Mucosa of rectum (tissue), 2 donors: ENCODE measurements around the gene DTHD1.

Source experiments
- H3K27ac ChIP-seq, 2 donors: one replicate each; pipeline ENCODE4 v1.7.0; 2013; ENCODE audit warnings: inconsistent platforms in 2 of 2, low read depth in 2 of 2, low read length in 2 of 2
- H3K27me3 ChIP-seq, 2 donors: one replicate each; pipeline ENCODE4 v1.7.0; 2013; ENCODE audit warnings: low read length in 2 of 2; ENCODE audit not compliant: control insufficient read depth in 2 of 2, insufficient read depth in 2 of 2
- H3K36me3 ChIP-seq, 2 donors: one replicate each; pipeline ENCODE4 v1.7.0; 2013; ENCODE audit warnings: low read length in 2 of 2; ENCODE audit not compliant: control insufficient read depth in 2 of 2, insufficient read depth in 2 of 2
- H3K4me1 ChIP-seq, 2 donors: one replicate each; pipeline ENCODE4 v1.7.0; 2013; ENCODE audit warnings: low read length in 2 of 2, mild to moderate bottlenecking in 1 of 2; ENCODE audit not compliant: control insufficient read depth in 2 of 2, insufficient read depth in 2 of 2
- H3K4me3 ChIP-seq, 2 donors: one replicate each; pipeline ENCODE4 v1.7.0; 2013; ENCODE audit warnings: low read length in 2 of 2
- H3K9ac ChIP-seq, 2 donors: one replicate each; pipeline ENCODE4 v1.7.0; 2013; ENCODE audit warnings: low read length in 2 of 2, low read depth in 1 of 2, mild to moderate bottlenecking in 1 of 2
- H3K9me3 ChIP-seq, 2 donors: one replicate each; pipeline ENCODE4 v1.7.0; 2013; ENCODE audit warnings: low read length in 2 of 2; ENCODE audit not compliant: control insufficient read depth in 2 of 2
- donor health status: healthy.
- donor health status: Normal muscosa, but diverticular disease.

The DTHD1 gene

DNA sequence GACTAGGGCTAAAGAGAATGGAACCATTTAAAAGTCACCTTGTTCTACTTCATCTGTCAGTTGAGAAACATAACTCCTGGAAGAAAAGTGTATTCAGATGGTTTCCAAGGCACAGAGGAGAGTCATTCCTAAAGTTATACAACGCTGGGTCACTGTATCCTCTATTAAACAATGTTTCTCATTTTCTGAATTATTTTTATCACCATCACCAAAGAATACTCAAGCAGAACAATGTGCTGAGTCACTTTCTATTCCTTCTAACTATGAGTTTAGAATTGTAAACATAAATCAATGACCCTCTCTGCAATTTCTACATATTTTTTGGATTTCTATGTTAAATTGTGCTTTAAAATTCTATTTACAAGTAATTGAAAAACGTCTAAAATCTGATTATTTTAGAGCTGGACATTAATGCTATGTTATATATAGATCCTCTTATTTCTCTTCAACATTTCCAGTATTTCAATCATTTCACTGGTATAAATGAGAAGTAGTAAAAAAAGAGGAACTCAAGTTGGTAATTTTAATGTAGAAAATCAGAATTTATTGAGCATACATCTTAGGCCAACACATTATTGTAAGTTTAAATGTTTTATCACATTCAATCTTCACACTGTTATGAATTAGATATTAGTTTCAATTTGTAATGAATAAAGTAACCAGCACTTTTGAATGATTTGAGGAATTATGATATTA, 7.5 kb downstream of the DTHD1 start:
- Histone ChIP-seq H3K9ac (no peak overlapping the region), H3K27ac (no peak overlapping the region), H3K4me3 (no peak overlapping the region), H3K36me3 (no peaks in the 10 kb centered on the region), H3K9me3 (no peaks in the 10 kb centered on the region), H3K4me1 (peaks cover 3 to 7% of the 10 kb centered on the region in 2 donors), H3K27me3 (no peaks in the 10 kb centered on the region)

DNA sequence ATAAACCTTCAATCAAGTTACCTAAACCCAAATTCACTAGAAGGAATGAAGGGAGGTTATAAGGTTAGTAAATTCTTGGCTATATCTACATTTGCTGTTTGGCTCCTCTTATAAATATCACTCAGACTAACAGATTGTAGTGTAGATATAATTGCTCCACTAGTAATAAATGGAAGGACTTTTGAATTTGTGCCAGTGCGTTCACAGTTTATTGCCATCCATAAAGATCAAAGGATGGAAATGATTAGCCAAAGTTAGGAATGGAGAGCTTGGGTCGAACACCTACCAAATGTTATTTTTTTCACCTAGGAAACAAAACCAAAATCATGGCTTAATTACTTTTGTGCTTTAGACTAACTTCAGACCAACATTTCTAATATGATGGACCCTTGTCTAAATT, 9.2 kb downstream of the DTHD1 start:
- Histone ChIP-seq H3K36me3 (no peaks in the 10 kb centered on the region), H3K4me3 (no peak overlapping the region)

DNA sequence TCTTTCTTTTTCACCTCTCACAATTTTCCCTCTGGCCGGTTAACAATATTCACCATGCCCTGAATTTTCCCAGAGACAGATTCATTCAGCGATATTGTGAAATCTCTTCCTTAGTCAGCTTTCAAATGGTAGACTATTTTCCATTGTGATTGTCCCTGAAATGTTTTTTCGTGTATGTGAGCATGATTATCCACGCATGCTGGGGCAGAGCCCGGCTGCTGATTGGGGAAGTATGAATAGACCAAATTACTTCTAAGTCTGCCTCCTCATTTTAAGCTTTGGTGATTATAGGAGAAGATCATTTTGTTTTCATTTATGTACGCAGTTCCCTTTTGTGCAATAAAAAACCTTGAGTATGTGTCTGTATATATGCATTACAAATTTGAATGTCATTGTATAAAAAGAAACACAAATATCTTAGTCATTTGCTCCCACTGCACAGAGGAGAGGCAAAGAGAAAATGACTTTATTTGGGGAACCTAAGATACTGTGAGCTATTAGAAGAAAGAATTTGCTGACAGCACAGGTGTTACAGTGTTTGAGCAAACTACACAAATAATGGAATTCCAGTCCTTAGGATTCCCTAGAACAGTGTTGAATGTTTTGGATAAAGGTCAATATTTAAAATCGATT, 11.3 kb downstream of the DTHD1 start:
- Histone ChIP-seq H3K4me3 (no peak overlapping the region), H3K4me1 (peaks cover 3 to 4% of the 10 kb centered on the region in 2 donors), H3K27ac (no peak overlapping the region), H3K9ac (no peak overlapping the region), H3K9me3 (no peaks in the 10 kb centered on the region), H3K36me3 (no peaks in the 10 kb centered on the region), H3K27me3 (no peaks in the 10 kb centered on the region)

More for the DNA sequence above, 9.2 kb downstream of the DTHD1 start:
- H3K27ac ChIP-seq: no peak overlapping the region
- no peaks in the 10 kb centered on the region for H3K27me3 ChIP-seq
- peaks cover 3 to 7% of the 10 kb centered on the region in 2 donors for H3K4me1 ChIP-seq
- no peaks in the 10 kb centered on the region for H3K9me3 ChIP-seq
- H3K9ac ChIP-seq: no peak overlapping the region

DNA sequence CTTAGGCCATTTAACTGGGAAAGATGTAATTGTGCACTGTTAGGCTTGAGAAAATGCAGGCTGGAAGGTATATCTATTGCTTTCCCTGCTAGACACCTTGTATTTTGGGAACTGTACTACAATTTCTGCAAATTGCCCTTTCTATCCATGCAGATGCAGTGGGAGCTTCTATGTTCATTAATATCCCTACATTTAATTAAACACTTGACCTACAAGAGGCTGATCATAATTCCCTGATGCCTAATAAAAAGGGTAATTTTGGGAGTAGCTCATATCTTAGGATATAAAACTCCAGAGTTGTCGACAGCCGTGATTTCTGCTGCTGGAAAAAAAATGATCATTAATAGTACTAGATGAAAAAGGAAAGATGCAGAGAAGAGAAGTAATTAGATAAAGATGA, 19.7 kb downstream of the DTHD1 start:
- Histone ChIP-seq H3K4me1 (no peaks in the 10 kb centered on the region), H3K27me3 (no peaks in the 10 kb centered on the region), H3K36me3 (no peaks in the 10 kb centered on the region), H3K4me3 (no peak overlapping the region), H3K9ac (no peak overlapping the region), H3K27ac (no peak overlapping the region), H3K9me3 (no peaks in the 10 kb centered on the region)

DNA sequence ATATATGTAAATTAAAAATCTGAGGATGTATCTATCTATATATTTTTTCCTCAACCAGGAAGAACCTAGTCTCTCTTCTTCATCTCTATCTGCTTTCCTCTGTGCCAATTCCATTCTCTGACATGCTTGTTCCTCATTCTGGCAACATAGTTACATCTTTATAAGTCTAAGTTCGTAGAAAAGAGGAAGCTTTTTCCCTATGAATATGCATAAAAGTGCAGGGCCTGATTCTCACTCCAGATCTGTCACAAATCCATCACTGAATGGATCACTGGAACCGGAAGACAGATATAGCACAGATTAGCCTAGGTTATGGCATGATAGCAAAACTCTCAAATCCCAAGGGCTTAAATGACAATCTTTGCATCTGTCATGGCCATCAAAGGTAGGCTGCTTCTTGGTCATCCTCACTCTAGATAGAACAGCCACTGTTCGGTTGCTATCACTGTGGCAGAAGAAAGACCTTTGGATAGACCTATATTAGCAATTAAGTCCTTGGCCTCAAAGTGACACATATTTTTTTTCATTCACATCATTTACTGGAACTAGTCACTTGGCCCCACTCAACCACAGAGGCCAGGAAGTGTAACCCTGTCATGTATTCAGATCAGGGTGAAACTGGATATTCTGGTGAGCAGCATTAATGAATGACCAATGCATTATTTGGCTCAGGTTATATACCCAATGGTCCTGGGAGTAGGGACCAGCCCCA, 22.2 kb downstream of the DTHD1 start:
- H3K27ac ChIP-seq: no peak overlapping the region

DNA sequence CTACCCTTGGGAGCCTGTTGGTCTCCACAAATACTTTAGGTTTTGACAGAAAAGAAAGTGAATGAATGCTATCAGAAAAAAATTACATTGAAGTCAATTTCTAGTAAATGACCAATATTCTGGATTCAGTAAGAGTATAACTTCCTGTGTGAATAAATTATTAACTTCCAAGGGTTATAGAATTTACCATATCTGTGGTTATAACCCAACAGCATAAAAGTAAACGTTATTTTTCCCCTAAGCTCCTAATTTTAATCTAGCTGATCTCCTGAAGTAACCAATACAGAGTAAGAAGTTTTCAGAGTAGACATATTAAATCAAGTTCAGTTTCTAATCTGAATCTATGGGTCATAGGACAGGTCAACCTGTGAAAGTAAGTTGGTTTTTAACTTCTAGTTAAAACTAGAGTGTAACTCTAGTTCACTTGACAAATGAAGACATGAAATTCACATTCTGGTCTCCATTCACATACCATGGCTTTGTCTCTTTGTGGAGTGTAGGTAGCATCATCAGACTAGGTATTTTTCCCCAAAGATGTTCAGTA, 22.8 kb downstream of the DTHD1 start:
- Histone ChIP-seq H3K36me3 (no peaks in the 10 kb centered on the region), H3K4me1 (no peaks in the 10 kb centered on the region), H3K9me3 (no peaks in the 10 kb centered on the region), H3K4me3 (no peak overlapping the region), H3K27ac (no peak overlapping the region), H3K27me3 (no peaks in the 10 kb centered on the region), H3K9ac (no peak overlapping the region)

More for the DNA sequence above, 22.2 kb downstream of the DTHD1 start:
- Histone ChIP-seq H3K4me3 (no peak overlapping the region), H3K4me1 (no peaks in the 10 kb centered on the region), H3K9ac (no peak overlapping the region), H3K36me3 (no peaks in the 10 kb centered on the region), H3K9me3 (no peaks in the 10 kb centered on the region), H3K27me3 (no peaks in the 10 kb centered on the region)

DNA sequence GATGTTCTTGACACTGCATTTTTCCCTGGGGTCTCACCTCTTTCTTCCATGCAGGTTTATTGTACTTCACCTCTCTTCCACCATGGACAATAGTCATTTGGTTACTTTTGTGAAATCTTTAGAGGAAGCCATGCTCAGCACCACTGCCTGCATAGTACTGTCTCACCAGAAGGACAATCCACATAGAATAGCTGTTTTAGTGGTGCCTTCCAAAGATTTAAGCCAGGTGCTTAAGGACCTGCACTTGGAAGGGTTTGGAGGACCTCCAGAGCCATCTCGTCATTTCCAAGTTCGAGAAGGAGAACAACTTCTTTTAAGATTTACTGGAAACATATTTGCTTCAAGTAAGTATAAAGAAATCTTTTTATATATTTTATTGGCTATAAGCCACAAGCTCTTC, 26.7 kb downstream of the DTHD1 start:
- Histone ChIP-seq H3K4me3 (no peak overlapping the region), H3K4me1 (peaks cover 0 to 2% of the 10 kb centered on the region in 2 donors), H3K9me3 (no peaks in the 10 kb centered on the region), H3K36me3 (no peaks in the 10 kb centered on the region), H3K27ac (no peak overlapping the region), H3K9ac (no peak overlapping the region), H3K27me3 (no peaks in the 10 kb centered on the region)

DNA sequence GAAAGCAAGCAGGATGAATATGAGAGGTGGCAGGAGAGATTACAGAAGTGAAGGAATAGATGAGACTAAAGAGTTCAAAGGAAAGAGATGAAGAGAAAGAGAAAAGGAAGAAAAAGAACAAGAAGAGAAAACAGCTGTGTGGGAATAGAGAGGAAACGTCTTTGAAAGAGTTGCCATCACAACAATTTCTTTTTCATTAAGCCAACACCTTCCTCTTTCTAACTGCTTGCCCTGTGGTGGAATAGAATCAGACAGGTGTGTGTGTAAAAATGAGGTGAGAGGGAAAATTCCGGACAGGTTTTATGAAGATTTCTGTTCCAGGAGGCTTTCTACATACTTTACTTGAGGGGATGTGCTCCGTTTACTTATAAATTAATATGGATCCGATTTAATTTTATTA, 28.8 kb downstream of the DTHD1 start:
- Histone ChIP-seq H3K27ac (no peak overlapping the region), H3K9ac (no peak overlapping the region), H3K9me3 (no peaks in the 10 kb centered on the region), H3K4me1 (peaks cover 0 to 2% of the 10 kb centered on the region in 2 donors), H3K27me3 (no peaks in the 10 kb centered on the region), H3K36me3 (no peaks in the 10 kb centered on the region), H3K4me3 (no peak overlapping the region)

DNA sequence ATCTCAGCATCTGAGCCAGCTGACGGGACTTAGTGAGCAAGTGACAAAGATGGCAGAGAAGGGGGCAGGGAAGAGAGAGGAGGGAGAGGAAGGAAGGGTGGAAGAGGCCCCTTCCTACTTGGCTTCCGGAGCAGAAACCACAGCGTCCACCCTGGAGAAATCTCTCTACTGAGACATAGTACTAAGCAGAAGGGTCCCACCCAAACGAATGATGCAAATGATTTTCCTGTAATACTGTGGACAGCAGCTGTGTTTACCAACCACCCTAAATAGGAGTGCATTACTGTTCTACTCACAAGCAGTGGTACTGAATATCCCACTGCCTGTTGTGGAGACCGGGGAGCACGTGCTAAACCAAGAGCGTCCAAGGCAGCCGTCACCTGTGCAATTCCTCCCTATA, 29.4 kb downstream of the DTHD1 start:
- peak overlapping the region in 1 of 2 donors; percentile 26 for H3K4me3 ChIP-seq
- H3K36me3 ChIP-seq: no peaks in the 10 kb centered on the region
- H3K27me3 ChIP-seq: no peaks in the 10 kb centered on the region
- no peaks in the 10 kb centered on the region for H3K9me3 ChIP-seq
- H3K4me1 ChIP-seq: peaks cover 0 to 2% of the 10 kb centered on the region in 2 donors
- no peak overlapping the region for H3K27ac ChIP-seq
- no peak overlapping the region for H3K9ac ChIP-seq

DNA sequence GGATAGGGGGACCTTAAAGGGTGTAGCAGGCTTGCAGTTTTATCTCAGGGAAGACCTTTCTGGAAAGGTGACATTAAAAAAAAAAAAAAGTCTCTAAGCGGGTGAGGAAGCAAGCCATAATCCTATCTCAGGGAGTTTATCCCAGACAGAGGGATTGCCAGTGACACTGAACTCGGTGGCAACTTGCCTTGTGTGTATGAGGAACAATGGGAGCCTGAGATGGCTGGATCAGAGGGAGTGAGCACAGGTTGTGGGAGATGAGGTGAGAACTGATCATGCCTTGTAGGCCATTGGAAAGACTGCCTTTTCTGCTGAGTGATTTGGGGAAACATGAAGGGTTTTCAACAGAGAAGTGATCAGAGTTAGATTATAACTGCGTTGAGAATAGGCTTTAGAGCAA, 31.1 kb downstream of the DTHD1 start:
- Histone ChIP-seq H3K9ac (no peak overlapping the region), H3K4me1 (peaks cover 0 to 2% of the 10 kb centered on the region in 2 donors)

More for the DNA sequence above, 31.1 kb downstream of the DTHD1 start:
- Histone ChIP-seq H3K27me3 (no peaks in the 10 kb centered on the region), H3K9me3 (no peaks in the 10 kb centered on the region), H3K27ac (no peak overlapping the region), H3K36me3 (no peaks in the 10 kb centered on the region), H3K4me3 (no peak overlapping the region)
